Activated naive CD4-positive, alpha-beta T cell treated with Interleukin-2 at 50 U/mL for 16 hours (primary cell): ENCODE results near the gene SEMA5A.

Experiments
- DNase-seq: peaks from one replicate; pipeline ENCODE4 v3.0.0-alpha.2; 2020

Gene SEMA5A

GRCh38 chr5:9251379-9251980 lies 294.4 kb downstream of the SEMA5A start:
- DNase-seq, result no peak

DNA sequence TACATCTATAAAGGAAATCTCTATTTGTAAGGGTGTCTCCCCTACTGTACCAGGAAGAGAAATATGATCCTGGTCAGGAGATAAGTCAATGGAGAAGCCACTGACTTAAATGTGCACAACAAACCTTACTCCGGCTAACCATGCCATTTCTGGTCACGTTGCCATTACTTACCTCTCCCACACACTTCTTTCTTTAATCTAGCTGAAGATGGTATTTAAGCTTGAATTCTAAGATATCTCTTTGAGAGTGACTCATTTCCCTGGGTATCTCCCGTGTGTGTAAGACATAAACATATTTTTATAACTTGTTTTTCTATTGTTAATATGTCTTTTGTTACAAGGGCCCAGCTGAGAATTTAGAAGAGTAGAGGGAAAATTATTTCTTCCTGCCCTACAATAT lies 296.6 kb downstream of the SEMA5A start:
- no peak for DNase-seq

- DNase-seq, result no peak
These were observed 300.8 kb downstream of the SEMA5A start for GRCh38 chr5:9245071-9245470.

GRCh38 chr5:9244417-9244816 lies 301.5 kb downstream of the SEMA5A start:
- no peak for DNase-seq

DNA sequence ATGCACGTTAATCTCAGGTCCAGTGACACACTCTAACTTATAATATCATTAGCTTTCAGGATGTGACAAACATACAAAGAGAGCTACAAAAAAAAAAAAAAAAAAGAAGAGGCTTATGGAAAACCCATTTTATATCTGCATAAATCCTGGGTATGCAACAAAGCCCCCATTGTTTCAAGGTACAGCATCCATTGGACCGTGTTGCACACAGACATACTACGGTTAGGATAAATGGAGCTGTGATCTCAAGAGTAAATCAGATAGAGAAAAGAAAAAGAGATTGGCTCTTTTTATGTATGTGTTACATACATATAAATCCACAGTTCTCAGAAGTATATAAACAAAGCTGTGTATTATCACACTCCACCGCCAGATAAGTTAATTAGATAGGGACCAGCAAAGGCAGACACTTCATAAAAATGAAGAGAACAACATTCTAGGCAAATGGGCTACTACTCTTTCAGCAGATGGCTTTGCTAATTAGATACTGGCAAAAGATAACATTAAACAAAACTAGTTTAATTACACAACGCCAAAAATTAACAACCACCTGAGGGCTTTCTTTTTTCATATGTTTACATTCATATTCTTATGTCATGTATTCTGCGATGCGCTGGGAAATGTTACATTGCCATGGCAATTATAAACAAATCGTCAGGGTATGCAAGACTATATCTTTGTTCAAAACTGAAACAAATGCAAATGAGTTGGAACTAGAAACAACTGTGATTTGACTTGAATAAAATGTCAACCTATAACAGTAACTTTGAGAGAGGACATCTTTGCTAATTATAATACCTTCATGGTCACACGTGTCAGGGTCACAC lies 304.2 kb downstream of the SEMA5A start:
- no peak for DNase-seq

GRCh38 chr5:9240431-9240830 lies 305.4 kb downstream of the SEMA5A start:
- no peak for DNase-seq

- no peak for DNase-seq
These were observed 306.2 kb downstream of the SEMA5A start for GRCh38 chr5:9239626-9240025.

DNA sequence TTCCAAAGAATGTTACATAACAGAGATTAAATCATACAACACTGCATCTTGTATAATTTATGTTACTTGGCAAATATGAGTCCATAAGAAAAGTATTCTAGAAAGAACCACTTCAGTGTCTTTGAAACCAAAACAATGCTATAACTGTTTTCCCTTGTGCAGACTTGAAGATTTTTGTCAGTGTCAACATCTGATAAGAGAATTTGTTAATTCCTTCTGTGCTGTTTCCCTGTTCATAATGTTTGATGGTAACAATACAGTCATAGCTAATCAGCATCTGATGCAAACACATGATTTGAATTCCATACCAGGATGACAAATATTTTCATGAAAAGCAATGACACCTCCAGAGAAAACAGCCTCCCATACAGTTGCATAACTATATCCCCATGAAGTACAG lies 306.8 kb downstream of the SEMA5A start:
- DNase-seq, result no peak

DNA sequence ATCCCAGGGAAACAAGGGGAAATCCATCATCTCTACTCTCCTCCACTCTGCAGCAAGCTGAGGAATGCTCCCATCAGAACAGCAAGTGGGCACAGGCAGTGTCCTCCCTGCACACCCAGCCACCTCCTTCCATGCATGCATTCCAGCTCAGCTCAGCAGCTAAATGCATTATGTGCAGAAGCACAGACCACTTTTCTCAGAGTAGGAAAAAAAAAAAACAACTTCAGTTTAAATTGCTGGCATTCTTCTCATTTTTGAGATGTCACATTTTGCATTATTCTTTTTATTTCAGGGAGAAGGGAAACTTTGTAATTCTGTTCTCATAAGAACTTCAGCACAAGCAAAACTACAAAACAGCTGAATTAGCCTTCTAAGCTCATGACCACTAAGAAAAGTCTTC lies 312.2 kb downstream of the SEMA5A start:
- no peak for DNase-seq

DNA sequence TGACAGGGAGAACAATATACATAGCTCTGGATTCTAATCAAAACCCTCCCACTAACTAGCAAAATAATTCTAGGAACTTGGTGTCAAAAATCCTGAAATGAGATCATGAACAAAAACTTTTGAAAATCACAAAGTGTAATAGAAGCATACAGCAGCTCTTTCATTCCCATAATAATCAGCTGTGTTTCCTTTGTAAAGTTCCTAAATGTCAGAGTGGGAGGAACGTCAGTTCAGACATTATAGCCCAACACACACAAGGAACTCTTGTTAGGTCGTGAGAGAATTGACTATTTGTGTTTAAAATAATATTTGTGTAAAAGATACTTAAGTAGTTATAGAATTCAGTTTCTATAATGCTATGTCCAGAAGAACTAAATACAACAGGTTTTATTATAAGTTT lies 312.8 kb downstream of the SEMA5A start:
- no peak for DNase-seq

DNA sequence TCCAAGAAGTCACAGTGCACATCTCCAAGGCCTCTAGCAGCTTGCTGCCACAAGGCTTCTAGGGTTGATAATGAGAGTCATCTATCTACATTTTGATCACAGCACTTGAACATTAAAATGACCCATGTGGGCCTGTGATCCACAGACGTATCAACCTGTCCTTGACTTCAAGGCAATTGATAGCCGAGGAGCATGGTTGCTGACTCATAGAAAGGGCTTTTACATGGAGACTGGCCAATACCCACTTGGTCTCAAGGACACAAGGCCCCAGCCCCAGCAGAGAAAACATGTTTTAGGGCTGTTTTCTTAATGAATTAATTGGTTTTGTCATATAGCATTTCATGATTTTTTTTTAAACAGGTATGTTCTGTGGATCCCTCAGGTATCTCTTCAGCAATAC lies 314.0 kb downstream of the SEMA5A start:
- no peak for DNase-seq

DNA sequence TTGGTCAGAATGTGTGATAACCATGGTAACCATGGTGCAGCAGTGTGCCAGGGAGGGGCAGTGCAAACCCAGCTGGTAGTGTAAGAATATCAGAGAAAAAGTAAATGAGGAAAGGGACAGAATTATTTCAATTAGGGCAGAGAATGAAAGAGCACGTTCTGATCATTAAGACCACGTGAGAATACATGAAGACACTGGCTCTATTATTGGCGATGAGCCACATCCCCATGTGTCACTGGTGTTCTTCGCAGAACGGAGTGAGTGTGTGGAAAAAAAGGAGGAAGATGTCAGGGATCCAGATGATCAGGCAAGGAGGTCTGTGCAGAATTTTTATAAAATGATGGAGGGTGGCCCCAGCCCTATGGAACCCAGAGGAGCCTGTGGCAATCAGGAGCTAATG lies 315.5 kb downstream of the SEMA5A start:
- no peak for DNase-seq

DNA sequence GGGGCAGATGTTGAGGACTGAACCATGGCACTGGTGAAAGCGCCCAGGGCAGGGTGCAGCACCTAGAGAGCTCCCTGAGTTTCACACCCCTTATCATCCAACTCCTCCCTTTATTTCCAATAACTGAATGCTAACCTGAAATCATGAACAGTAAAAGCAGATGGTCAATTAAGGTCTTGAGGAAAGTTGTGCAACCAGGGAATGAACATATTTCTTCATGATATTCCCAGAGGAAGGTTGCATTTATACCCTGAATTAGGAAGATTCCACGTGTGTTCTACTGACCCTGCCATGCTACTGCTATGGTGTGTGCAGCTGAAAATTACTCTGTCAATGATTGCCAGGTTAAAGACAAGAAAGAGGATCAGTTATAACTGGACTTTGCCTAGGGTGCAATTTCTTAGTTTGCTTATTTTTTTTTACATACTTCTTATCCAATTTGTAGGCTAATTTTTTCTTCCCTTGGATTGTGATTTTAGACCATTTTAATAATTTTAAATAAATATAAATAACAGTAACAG lies 319.8 kb downstream of the SEMA5A start:
- DNase-seq, result no peak

- DNase-seq, result no peak
These were observed 323.6 kb downstream of the SEMA5A start for GRCh38 chr5:9222054-9222976.

DNA sequence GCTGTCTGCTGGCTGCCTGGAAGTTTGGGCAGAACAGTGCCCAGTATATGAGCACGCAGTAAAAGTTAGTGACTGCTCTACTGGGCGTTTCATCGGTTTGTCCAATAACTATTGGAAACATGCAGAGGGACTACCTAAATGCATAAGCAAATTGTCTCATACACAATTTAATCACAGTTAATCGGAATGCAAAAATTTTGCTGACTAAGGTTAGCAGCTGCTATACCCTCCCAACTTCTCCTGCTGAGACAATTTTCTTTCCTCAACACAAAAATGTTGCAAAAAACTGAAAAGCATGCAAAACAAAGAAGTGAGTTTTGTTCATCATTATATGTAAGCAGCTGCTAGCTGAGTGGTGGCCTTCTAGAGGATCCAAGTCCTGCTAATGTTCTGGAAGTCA lies 327.5 kb downstream of the SEMA5A start:
- no peak for DNase-seq

DNA sequence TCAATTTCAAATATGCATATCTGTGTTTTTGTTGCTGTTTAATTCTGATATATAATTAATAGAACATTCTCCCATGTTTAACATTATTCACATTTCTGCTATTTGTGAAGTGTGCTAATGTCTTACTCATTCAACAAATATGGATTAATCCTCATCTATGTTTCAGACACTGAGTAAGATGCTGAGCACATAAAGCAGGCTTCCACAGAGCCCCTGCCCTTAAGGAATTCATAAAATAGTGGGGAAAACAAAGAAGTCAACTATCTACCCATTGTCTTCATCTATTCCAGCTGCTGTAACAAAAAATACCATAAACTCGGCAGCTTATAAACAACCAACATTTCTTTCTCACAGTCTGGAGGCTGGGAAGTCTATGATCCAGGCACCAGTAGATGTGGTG lies 333.3 kb downstream of the SEMA5A start:
- DNase-seq, result no peak

DNA sequence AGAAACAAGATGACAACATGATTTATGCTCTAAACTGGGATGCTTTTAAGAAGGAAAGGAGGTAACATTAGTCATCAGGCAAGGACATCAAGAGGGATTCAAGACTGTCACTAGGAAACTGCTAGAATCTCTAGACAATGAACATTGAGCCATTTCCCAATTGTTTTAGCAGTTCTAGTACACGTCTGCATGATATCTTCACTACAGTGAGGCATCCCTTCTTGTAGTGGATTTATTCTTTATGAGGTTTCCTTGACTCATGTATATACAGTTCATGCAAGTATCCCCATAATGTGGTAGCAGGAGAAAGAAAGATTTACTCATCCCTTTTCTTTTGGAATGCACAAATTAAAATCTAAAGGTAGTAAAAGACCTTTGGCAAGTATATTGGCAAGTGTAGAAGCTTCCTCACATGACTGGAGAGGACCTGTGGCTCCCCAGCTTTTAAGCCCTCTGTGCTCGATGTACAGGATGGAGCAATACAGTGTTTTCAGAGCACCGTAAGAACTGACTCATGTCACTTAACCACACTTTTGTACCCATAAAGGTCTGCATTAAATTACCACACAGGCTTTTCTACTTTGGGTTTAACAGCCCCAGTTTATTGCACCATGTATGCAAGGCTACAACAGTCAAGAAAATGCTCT lies 335.9 kb downstream of the SEMA5A start:
- no peak for DNase-seq

GRCh38 chr5:9207817-9208418 lies 338.0 kb downstream of the SEMA5A start:
- no peak for DNase-seq

DNA sequence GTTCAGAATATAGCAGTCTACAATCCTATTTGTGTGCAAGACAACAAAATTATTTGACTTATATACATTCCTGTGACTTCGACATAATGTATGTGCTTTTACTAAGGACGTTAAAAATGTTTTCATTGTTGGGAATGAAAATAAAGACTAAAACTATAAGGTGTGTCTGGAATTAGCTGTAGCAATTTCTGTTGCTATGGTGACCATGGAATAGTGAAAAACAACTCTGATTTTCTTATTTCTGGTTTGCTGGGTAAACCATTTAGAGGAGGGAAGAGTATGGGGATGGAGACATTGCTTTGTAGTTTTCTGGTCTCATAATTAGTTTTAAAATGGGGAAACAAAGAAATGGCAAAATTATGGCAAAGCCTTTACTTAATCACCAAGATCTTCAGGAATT lies 343.2 kb downstream of the SEMA5A start:
- DNase-seq, result no peak

GRCh38 chr5:9201761-9202160 lies 344.1 kb downstream of the SEMA5A start:
- DNase-seq, result no peak

- no peak for DNase-seq
These were observed 344.9 kb downstream of the SEMA5A start for GRCh38 chr5:9201011-9201410.

- DNase-seq, result no peak
These were observed 347.5 kb downstream of the SEMA5A start for GRCh38 chr5:9198394-9198793.

- no peak for DNase-seq
These were observed 348.0 kb downstream of the SEMA5A start for GRCh38 chr5:9197881-9198260.
